ENCODE data around the gene MYO7B.

Gene MYO7B

DNA sequence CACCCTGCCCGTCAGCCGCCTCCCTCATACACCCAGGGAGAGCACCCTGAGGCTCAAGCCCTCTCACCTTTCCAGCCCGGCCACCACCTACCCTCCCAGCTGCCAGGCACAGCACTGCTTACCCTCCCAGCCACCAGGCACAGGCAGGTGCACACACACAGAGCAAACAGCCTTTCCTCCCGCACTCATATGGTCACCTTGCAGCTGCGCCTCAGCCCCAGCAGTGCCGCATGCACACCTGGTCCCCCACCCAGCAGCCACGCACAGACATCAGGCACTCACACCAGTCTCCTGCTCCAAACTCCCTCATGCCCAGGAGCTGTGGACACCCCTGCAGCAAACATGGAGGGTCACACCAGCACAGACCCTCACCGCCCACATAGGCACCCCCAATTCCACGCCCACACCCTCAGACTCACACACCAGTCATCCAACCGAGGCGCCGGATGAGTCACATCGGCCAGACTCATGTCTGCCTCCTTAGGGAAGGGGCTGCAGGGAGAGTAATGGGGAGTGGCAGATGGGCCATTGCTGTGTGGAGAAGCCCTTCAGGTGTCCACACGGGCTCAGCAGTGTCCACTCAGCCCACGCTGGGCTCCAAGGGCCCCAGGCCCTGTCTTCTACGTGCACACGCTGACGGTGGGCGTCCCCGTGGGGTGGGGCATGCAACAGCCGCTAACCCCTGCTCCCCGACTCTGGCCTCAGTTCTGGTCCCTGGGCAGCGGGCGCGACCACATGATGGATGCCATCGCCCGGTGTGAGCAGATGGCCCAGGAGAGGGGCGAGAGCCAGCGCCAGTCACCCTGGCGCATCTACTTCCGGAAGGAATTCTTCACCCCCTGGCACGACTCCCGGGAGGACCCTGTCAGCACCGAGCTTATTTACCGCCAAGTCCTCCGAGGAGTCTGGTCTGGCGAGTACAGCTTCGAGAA lies 88.2 kb downstream of the MYO7B start:
- no peak overlapping the region for H3K4me2 ChIP-seq (ENCODE audit: low read length)

DNA sequence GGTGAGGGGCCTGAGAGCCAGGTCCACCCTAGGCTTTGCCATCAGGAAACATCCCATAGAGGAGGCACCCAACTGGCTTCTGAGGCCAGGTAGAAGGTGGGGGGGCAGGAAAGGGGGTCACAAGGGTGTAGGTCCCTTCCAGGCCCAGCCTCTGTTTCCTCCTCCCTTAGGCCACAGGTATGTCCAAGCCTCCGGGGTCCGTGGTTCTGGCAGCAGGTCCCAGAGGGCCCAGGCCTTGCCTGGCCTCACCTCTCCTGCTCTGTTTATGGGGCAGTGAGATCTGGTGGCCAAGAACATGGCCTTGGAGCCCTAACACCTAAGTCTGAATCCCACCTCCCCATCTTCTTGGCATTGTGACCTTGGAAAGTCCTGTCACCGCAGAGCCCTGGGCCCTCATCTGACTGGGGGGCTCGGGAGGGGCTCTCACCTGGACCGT lies 88.9 kb downstream of the MYO7B start:
- Histone ChIP-seq H4K8ac (ENCODE audit: low read depth, low read length) (no peak overlapping the region), H4K5ac (ENCODE audit: low read length) (no peak overlapping the region), H3K23ac (ENCODE audit: low read length) (no peak overlapping the region), H2AK5ac (ENCODE audit: low read length) (no peak overlapping the region), H3K9ac (ENCODE audit: low read length) (no peak overlapping the region), H3K56ac (ENCODE audit: low read length) (no peak overlapping the region), H3K4me2 (ENCODE audit: low read length) (no peak overlapping the region), H3K79me2 (ENCODE audit: control insufficient read depth, insufficient read depth, low read length) (no peaks in the 10 kb centered on the region), H2BK15ac (replicated peaks; ENCODE audit: low read depth) (no peak overlapping the region), H3K4me1 (ENCODE audit: control insufficient read depth, low read depth, low read length) (no peaks in the 10 kb centered on the region), H3K27me3 (ENCODE audit: insufficient read depth, low read length, poor library complexity) (no peaks in the 10 kb centered on the region), H3K79me1 (ENCODE audit: low read length) (no peaks in the 10 kb centered on the region), H3K4me3 (ENCODE audit: low read length) (no peak overlapping the region), H2BK5ac (ENCODE audit: low read length) (no peak overlapping the region), H2BK120ac (ENCODE audit: low read depth, low read length) (no peak overlapping the region), H3K4ac (ENCODE audit: low read depth, low read length) (no peak overlapping the region), H3K18ac (ENCODE audit: low read length) (no peak overlapping the region), H3K27ac (ENCODE audit: low read depth, low read length) (no peak overlapping the region), H3K36me3 (ENCODE audit: control insufficient read depth, insufficient read depth, low read length) (no peaks in the 10 kb centered on the region)
- DNase-seq: no peak
- no CpG with 5 or more reads among the region's 5 CpGs for WGBS (ENCODE audit: extremely low coverage, insufficient coverage, low lambda C conversion rate)

More for the DNA sequence above, 88.2 kb downstream of the MYO7B start:
- WGBS (ENCODE audit: extremely low coverage, insufficient coverage, low lambda C conversion rate): no CpG with 5 or more reads among the region's 38 CpGs
- Histone ChIP-seq H2BK15ac (replicated peaks; ENCODE audit: low read depth) (no peak overlapping the region), H3K4me1 (ENCODE audit: control insufficient read depth, low read depth, low read length) (no peaks in the 10 kb centered on the region), H2BK120ac (ENCODE audit: low read depth, low read length) (no peak overlapping the region), H3K18ac (ENCODE audit: low read length) (no peak overlapping the region), H3K27ac (ENCODE audit: low read depth, low read length) (no peak overlapping the region), H3K4ac (ENCODE audit: low read depth, low read length) (no peak overlapping the region), H3K56ac (ENCODE audit: low read length) (no peak overlapping the region), H3K23ac (ENCODE audit: low read length) (no peak overlapping the region), H3K36me3 (ENCODE audit: control insufficient read depth, insufficient read depth, low read length) (no peaks in the 10 kb centered on the region), H3K9ac (ENCODE audit: low read length) (no peak overlapping the region), H3K4me3 (ENCODE audit: low read length) (no peak overlapping the region), H2AK5ac (ENCODE audit: low read length) (no peak overlapping the region), H4K5ac (ENCODE audit: low read length) (no peak overlapping the region), H3K79me1 (ENCODE audit: low read length) (no peaks in the 10 kb centered on the region), H2BK5ac (ENCODE audit: low read length) (no peak overlapping the region), H4K8ac (ENCODE audit: low read depth, low read length) (no peak overlapping the region), H3K79me2 (ENCODE audit: control insufficient read depth, insufficient read depth, low read length) (no peaks in the 10 kb centered on the region), H3K27me3 (ENCODE audit: insufficient read depth, low read length, poor library complexity) (no peaks in the 10 kb centered on the region)
- DNase-seq: no peak

DNA sequence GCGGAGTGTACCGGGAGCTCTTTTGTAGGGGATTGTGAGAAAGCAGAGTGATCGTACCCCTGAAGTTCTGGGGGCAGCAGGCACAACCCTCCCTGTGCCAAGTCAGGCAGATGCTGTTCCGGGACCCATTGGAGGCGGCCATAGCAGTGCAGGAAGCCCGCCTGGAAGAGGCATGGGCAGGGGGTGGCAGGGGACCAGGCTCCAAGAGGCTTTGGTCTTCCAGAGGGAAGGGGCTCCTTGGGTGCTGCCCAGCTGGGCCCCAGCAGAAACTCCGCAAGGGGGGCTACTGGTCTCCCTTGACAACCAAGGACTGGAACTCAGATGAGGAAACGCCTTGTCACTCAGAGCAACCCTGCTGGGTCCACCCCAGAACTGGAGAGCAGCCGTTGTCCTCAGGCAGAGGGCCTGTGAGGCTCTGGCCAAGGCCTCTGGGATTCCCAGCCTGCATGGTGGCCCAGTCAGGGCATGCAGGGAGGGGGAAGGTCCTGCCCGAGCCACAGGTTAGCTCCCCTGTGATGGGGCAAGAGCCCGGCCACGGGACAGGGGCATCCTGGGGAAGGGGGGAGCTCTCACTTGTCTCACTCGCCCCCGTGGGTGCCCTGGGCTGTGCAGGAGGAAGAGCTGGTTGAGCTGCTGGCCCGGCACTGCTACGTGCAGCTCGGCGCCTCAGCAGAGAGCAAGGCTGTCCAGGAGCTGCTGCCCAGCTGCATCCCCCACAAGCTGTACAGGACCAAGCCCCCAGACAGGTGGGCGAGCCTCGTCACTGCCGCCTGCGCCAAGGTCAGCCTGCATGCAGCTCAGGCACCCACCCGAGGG lies 89.5 kb downstream of the MYO7B start:
- H3K4ac ChIP-seq (ENCODE audit: low read depth, low read length): no peak overlapping the region
- H2BK15ac ChIP-seq (replicated peaks; ENCODE audit: low read depth): no peak overlapping the region
- H3K23ac ChIP-seq (ENCODE audit: low read length): no peak overlapping the region
- no peak overlapping the region for H3K4me3 ChIP-seq (ENCODE audit: low read length)
- no peak overlapping the region for H3K4me2 ChIP-seq (ENCODE audit: low read length)
- no peak for DNase-seq
- WGBS (ENCODE audit: extremely low coverage, insufficient coverage, low lambda C conversion rate): no CpG with 5 or more reads among the region's 23 CpGs
- no peak overlapping the region for H4K8ac ChIP-seq (ENCODE audit: low read depth, low read length)
- no peak overlapping the region for H3K18ac ChIP-seq (ENCODE audit: low read length)
- no peak overlapping the region for H3K9ac ChIP-seq (ENCODE audit: low read length)
- H3K4me1 ChIP-seq (ENCODE audit: control insufficient read depth, low read depth, low read length): no peaks in the 10 kb centered on the region
- H2BK5ac ChIP-seq (ENCODE audit: low read length): no peak overlapping the region
- H3K27me3 ChIP-seq (ENCODE audit: insufficient read depth, low read length, poor library complexity): no peaks in the 10 kb centered on the region
- H4K5ac ChIP-seq (ENCODE audit: low read length): no peak overlapping the region
- H3K79me2 ChIP-seq (ENCODE audit: control insufficient read depth, insufficient read depth, low read length): no peaks in the 10 kb centered on the region
- no peaks in the 10 kb centered on the region for H3K79me1 ChIP-seq (ENCODE audit: low read length)
- no peak overlapping the region for H3K56ac ChIP-seq (ENCODE audit: low read length)
- no peak overlapping the region for H3K27ac ChIP-seq (ENCODE audit: low read depth, low read length)
- H2BK120ac ChIP-seq (ENCODE audit: low read depth, low read length): no peak overlapping the region
- H2AK5ac ChIP-seq (ENCODE audit: low read length): no peak overlapping the region
- H3K36me3 ChIP-seq (ENCODE audit: control insufficient read depth, insufficient read depth, low read length): no peaks in the 10 kb centered on the region

DNA sequence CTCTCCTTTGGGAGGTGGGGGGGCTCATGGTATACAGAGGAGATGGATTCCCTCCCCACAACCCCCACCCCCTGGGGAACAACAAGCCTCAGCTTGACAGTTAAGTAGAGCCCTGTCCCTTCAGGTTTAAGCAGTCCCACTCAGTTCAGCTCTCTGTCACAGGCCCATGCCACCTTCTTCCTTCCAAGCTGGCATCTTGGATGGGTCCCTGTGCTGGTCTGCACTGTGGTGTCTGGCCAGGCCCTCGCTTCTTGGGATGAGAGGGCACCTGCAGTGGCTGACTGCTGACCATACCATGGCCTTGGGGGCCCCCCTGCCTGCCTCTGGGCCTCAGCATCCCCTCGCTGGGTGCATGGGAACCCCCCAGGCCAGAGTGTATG lies 90.1 kb downstream of the MYO7B start:
- Histone ChIP-seq H3K79me1 (ENCODE audit: low read length) (no peaks in the 10 kb centered on the region), H2BK15ac (replicated peaks; ENCODE audit: low read depth) (no peak overlapping the region), H3K79me2 (ENCODE audit: control insufficient read depth, insufficient read depth, low read length) (no peaks in the 10 kb centered on the region), H3K9ac (ENCODE audit: low read length) (no peak overlapping the region), H3K4me1 (ENCODE audit: control insufficient read depth, low read depth, low read length) (no peaks in the 10 kb centered on the region), H3K18ac (ENCODE audit: low read length) (no peak overlapping the region), H3K27ac (ENCODE audit: low read depth, low read length) (no peak overlapping the region), H3K4me3 (ENCODE audit: low read length) (no peak overlapping the region), H3K36me3 (ENCODE audit: control insufficient read depth, insufficient read depth, low read length) (no peaks in the 10 kb centered on the region), H3K27me3 (ENCODE audit: insufficient read depth, low read length, poor library complexity) (no peaks in the 10 kb centered on the region), H4K8ac (ENCODE audit: low read depth, low read length) (no peak overlapping the region), H3K4ac (ENCODE audit: low read depth, low read length) (no peak overlapping the region), H2BK120ac (ENCODE audit: low read depth, low read length) (no peak overlapping the region), H4K5ac (ENCODE audit: low read length) (no peak overlapping the region), H2BK5ac (ENCODE audit: low read length) (no peak overlapping the region), H2AK5ac (ENCODE audit: low read length) (no peak overlapping the region), H3K56ac (ENCODE audit: low read length) (no peak overlapping the region), H3K4me2 (ENCODE audit: low read length) (no peak overlapping the region), H3K23ac (ENCODE audit: low read length) (no peak overlapping the region)
- no CpG with 5 or more reads among the region's 2 CpGs for WGBS (ENCODE audit: extremely low coverage, insufficient coverage, low lambda C conversion rate)
- no peak for DNase-seq

DNA sequence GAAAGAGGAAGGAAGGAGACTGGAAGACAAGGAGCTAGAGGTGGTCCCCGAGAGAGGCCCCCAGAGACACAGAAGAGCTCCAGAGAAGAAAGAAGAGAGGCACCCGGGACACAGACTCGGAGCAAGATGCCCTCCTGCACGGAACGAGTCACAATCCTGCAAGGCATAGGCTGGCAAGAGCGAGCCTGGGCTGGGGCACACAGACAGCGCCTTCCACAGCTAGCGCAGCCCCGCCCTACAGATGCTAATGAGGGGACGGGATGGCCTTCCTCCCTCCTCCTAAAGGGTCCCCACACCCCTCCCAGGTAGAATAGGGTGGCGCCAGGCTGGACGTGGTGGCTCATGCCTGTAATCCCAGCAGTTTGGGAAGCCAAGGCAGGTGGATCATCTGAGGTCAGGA lies 90.7 kb downstream of the MYO7B start:
- no peak overlapping the region for H3K4ac ChIP-seq (ENCODE audit: low read depth, low read length)
- no peak overlapping the region for H4K8ac ChIP-seq (ENCODE audit: low read depth, low read length)
- no peak overlapping the region for H4K5ac ChIP-seq (ENCODE audit: low read length)
- H2BK15ac ChIP-seq (replicated peaks; ENCODE audit: low read depth): no peak overlapping the region
- H3K4me3 ChIP-seq (ENCODE audit: low read length): no peak overlapping the region
- H3K79me2 ChIP-seq (ENCODE audit: control insufficient read depth, insufficient read depth, low read length): no peaks in the 10 kb centered on the region
- no peak overlapping the region for H3K4me2 ChIP-seq (ENCODE audit: low read length)
- H3K27me3 ChIP-seq (ENCODE audit: insufficient read depth, low read length, poor library complexity): no peaks in the 10 kb centered on the region
- no peak overlapping the region for H2BK5ac ChIP-seq (ENCODE audit: low read length)
- WGBS (ENCODE audit: extremely low coverage, insufficient coverage, low lambda C conversion rate): no CpG with 5 or more reads among the region's 12 CpGs
- no peak for DNase-seq
- H3K56ac ChIP-seq (ENCODE audit: low read length): no peak overlapping the region
- no peak overlapping the region for H2AK5ac ChIP-seq (ENCODE audit: low read length)
- H3K9ac ChIP-seq (ENCODE audit: low read length): no peak overlapping the region
- no peaks in the 10 kb centered on the region for H3K79me1 ChIP-seq (ENCODE audit: low read length)
- no peaks in the 10 kb centered on the region for H3K4me1 ChIP-seq (ENCODE audit: control insufficient read depth, low read depth, low read length)
- H3K18ac ChIP-seq (ENCODE audit: low read length): no peak overlapping the region
- no peak overlapping the region for H3K23ac ChIP-seq (ENCODE audit: low read length)
- H3K27ac ChIP-seq (ENCODE audit: low read depth, low read length): no peak overlapping the region
- no peak overlapping the region for H2BK120ac ChIP-seq (ENCODE audit: low read depth, low read length)
- H3K36me3 ChIP-seq (ENCODE audit: control insufficient read depth, insufficient read depth, low read length): no peaks in the 10 kb centered on the region
